Activated T-helper 1 cell treated with anti-CD3 and anti-CD28 coated beads, Interleukin-12 subunit alpha, Interleukin-12 subunit beta, Interleukin-2, Interleukin-4 antibody, amounts not matched to agents 30 ng/mL and 10 ng/mL and 1 ng/mL, durations not matched to agents 14 hours and 24 hours and 36 hours (primary cell): ENCODE results near the gene RNF115. TPM values are rescaled to one million over a fixed set of nuclear protein-coding genes. Genes with fewer than 3 reads are reported as not detected.

ENCODE experiments used
- DNase-seq: peaks from one replicate; pipeline ENCODE4 v3.0.0; 2021; ENCODE audit warnings: low spot score
- H3K27ac Mint-ChIP-seq: one replicate; pipeline ENCODE4 v1.8.0; 2021; ENCODE audit warnings: mild to moderate bottlenecking, mixed read lengths
- H3K27me3 Mint-ChIP-seq: one replicate; pipeline ENCODE4 v1.8.0; 2022; ENCODE audit warnings: mild to moderate bottlenecking, moderate library complexity, mixed read lengths; ENCODE audit not compliant: insufficient read depth
- H3K36me3 Mint-ChIP-seq: one replicate; pipeline ENCODE4 v1.8.0; 2021; ENCODE audit warnings: low read depth, mixed read lengths
- H3K4me1 Mint-ChIP-seq: one replicate; pipeline ENCODE4 v1.8.0; 2021; ENCODE audit warnings: low read depth, mixed read lengths
- H3K4me3 Mint-ChIP-seq: one replicate; pipeline ENCODE4 v1.8.0; 2021; ENCODE audit warnings: mild to moderate bottlenecking, moderate library complexity, mixed read lengths
- H3K9me3 Mint-ChIP-seq: one replicate; pipeline ENCODE4 v1.8.0; 2021; ENCODE audit warnings: mixed read lengths
- intact Hi-C: fragments of 100-400 bp; cut with micrococcal nuclease; formaldehyde crosslinking; loops from one replicate; pipeline ENCODE4 v1.15.1; 2024
- total RNA-seq: library from RNA; stranded (reverse); gene quantifications from 2 replicates; pipeline ENCODE4 v1.2.3, GENCODE V29; 2022

RNF115 gene
- 18.8 and 20.0 TPM in 2 replicates for total RNA-seq

GRCh38 chr1:145823565-145824498, at the start of gene RNF115, which contains the start of gene POLR3C:
Gene RNF115 (minus strand): TSS chr1:145824095. CDS start chr1:145823873, 222 bp downstream.
Gene POLR3C (plus strand): TSS chr1:145824200. CDS start chr1:145825777, 1,577 bp downstream.
- Mint-ChIP-seq H3K36me3 (peaks cover 28% of the 10 kb centered on the region), H3K9me3 (no peaks in the 10 kb centered on the region)
- intact Hi-C loops: loop anchor here (2.0 to 5.0 kb wide), 2 partner anchors 51 to 102 kb away; no protein-coding TSS in a partner anchor

GRCh38 chr1:145871994-145872924, 48.4 kb upstream of the RNF115 start:
- no peaks in the 10 kb centered on the region for H3K9me3 Mint-ChIP-seq
- peaks cover 43% of the 10 kb centered on the region for H3K27me3 Mint-ChIP-seq
- H3K4me3 Mint-ChIP-seq: peak overlapping the region; percentile 58
- peaks cover 16% of the 10 kb centered on the region for H3K4me1 Mint-ChIP-seq
- peak overlapping the region; percentile 78 for H3K27ac Mint-ChIP-seq
- H3K36me3 Mint-ChIP-seq: no peaks in the 10 kb centered on the region
- intact Hi-C loops: loop anchor here (2.0 kb wide), 1 partner anchor 27 kb away; the partner anchor contains the start of gene NUDT17
- DNase-seq: peak; percentile 30

More at GRCh38 chr1:145823565-145824498, at the start of gene RNF115, which contains the start of gene POLR3C:
- H3K27me3 Mint-ChIP-seq: no peaks in the 10 kb centered on the region
- DNase-seq: peak; percentile 81
- H3K4me3 Mint-ChIP-seq: peak within 1 kb of the TSS; percentile 99
- H3K4me1 Mint-ChIP-seq: peaks cover 38% of the 10 kb centered on the region
- H3K27ac Mint-ChIP-seq: peak within 1 kb of the TSS; percentile 94

GRCh38 chr1:145868232-145868631, 44.3 kb upstream of the RNF115 start:
- H3K27ac Mint-ChIP-seq: no peak overlapping the region
- H3K36me3 Mint-ChIP-seq: no peaks in the 10 kb centered on the region
- peaks cover 35% of the 10 kb centered on the region for H3K27me3 Mint-ChIP-seq
- no peaks in the 10 kb centered on the region for H3K9me3 Mint-ChIP-seq
- no peak for DNase-seq
- H3K4me1 Mint-ChIP-seq: peaks cover 16% of the 10 kb centered on the region
- intact Hi-C loops: no loop called here
- no peak overlapping the region for H3K4me3 Mint-ChIP-seq

- Mint-ChIP-seq H3K36me3 (no peaks in the 10 kb centered on the region), H3K4me1 (peaks cover 5% of the 10 kb centered on the region), H3K27me3 (peaks cover 24% of the 10 kb centered on the region), H3K27ac (no peak overlapping the region), H3K4me3 (no peak overlapping the region), H3K9me3 (no peaks in the 10 kb centered on the region)
- intact Hi-C loops: no loop called here
- no peak for DNase-seq
Measured at GRCh38 chr1:145863282-145864018, 39.6 kb upstream of the RNF115 start.

- peak; percentile 81 for DNase-seq
- H3K9me3 Mint-ChIP-seq: no peaks in the 10 kb centered on the region
- H3K27ac Mint-ChIP-seq: peak overlapping the region; percentile 93
- peaks cover 7% of the 10 kb centered on the region for H3K27me3 Mint-ChIP-seq
- intact Hi-C loops: no loop called here
- peaks cover 12% of the 10 kb centered on the region for H3K36me3 Mint-ChIP-seq
- H3K4me3 Mint-ChIP-seq: peak overlapping the region; percentile 94
- H3K4me1 Mint-ChIP-seq: peaks cover 20% of the 10 kb centered on the region
Measured at GRCh38 chr1:145859491-145860023, 35.7 kb upstream of the RNF115 start.

GRCh38 chr1:145858901-145859490, 35.1 kb upstream of the RNF115 start, which contains the start of gene PIAS3:
Gene PIAS3 (minus strand): TSS chr1:145859081. CDS start chr1:145858990, 91 bp downstream.
- Mint-ChIP-seq H3K27me3 (peaks cover 7% of the 10 kb centered on the region), H3K9me3 (no peaks in the 10 kb centered on the region), H3K27ac (peak within 1 kb of the TSS; percentile 93), H3K4me3 (peak within 1 kb of the TSS; percentile 94), H3K36me3 (peaks cover 15% of the 10 kb centered on the region), H3K4me1 (peaks cover 20% of the 10 kb centered on the region)
- intact Hi-C loops: loop anchor here (1.0 kb wide), 4 partner anchors 26 to 105 kb away; partner anchors contain the start of genes ANKRD34A, ANKRD35, PEX11B and POLR3GL
- peak; percentile 88 for DNase-seq

GRCh38 chr1:145858238-145858900, 34.5 kb upstream of the RNF115 start:
- peak; percentile 24 for DNase-seq
- H3K4me1 Mint-ChIP-seq: peaks cover 20% of the 10 kb centered on the region
- H3K36me3 Mint-ChIP-seq: peaks cover 19% of the 10 kb centered on the region
- peak overlapping the region; percentile 94 for H3K4me3 Mint-ChIP-seq
- intact Hi-C loops: loop anchor here (1.0 kb wide), 4 partner anchors 27 to 106 kb away; partner anchors contain the start of genes ANKRD34A, ANKRD35, PEX11B and POLR3GL
- H3K9me3 Mint-ChIP-seq: no peaks in the 10 kb centered on the region
- peaks cover 4% of the 10 kb centered on the region for H3K27me3 Mint-ChIP-seq
- H3K27ac Mint-ChIP-seq: peak overlapping the region; percentile 93

GRCh38 chr1:145857170-145857569, 33.3 kb upstream of the RNF115 start:
- Mint-ChIP-seq H3K36me3 (peaks cover 22% of the 10 kb centered on the region), H3K27ac (no peak overlapping the region), H3K4me3 (no peak overlapping the region), H3K9me3 (no peaks in the 10 kb centered on the region), H3K27me3 (no peaks in the 10 kb centered on the region), H3K4me1 (peaks cover 20% of the 10 kb centered on the region)
- DNase-seq: no peak
- intact Hi-C loops: no loop called here

- H3K4me1 Mint-ChIP-seq: peaks cover 20% of the 10 kb centered on the region
- intact Hi-C loops: no loop called here
- H3K36me3 Mint-ChIP-seq: peaks cover 29% of the 10 kb centered on the region
Measured at GRCh38 chr1:145855426-145855948, 31.6 kb upstream of the RNF115 start.

GRCh38 chr1:145849356-145850160, 25.7 kb upstream of the RNF115 start:
- peak overlapping the region; percentile 27 for H3K27ac Mint-ChIP-seq
- H3K4me3 Mint-ChIP-seq: no peak overlapping the region
- H3K9me3 Mint-ChIP-seq: no peaks in the 10 kb centered on the region
- peaks cover 6% of the 10 kb centered on the region for H3K4me1 Mint-ChIP-seq
- H3K36me3 Mint-ChIP-seq: peaks cover 31% of the 10 kb centered on the region
- intact Hi-C loops: no loop called here
- DNase-seq: no peak
- no peaks in the 10 kb centered on the region for H3K27me3 Mint-ChIP-seq

More at GRCh38 chr1:145855426-145855948, 31.6 kb upstream of the RNF115 start:
- no peak for DNase-seq
- peak overlapping the region; percentile 46 for H3K4me3 Mint-ChIP-seq
- no peaks in the 10 kb centered on the region for H3K27me3 Mint-ChIP-seq
- no peaks in the 10 kb centered on the region for H3K9me3 Mint-ChIP-seq
- no peak overlapping the region for H3K27ac Mint-ChIP-seq
